RPMI7951 (cell line): ENCODE results near the gene KIAA1755. TPM values are rescaled to one million over a fixed set of nuclear protein-coding genes. Genes with fewer than 3 reads are reported as not detected.
A peak's percentile ranks its signal among the peaks of the same experiment; 100 is the strongest.

Experiments
- DNase-seq: peaks from one replicate; pipeline ENCODE4 v3.0.0-alpha.2; 2012; ENCODE audit warnings: low read depth
- total RNA-seq: library from RNA; depleted of rRNA; stranded (reverse); fragments of >200 nt; shearing (Covaris generic); gene quantifications from 2 replicates; pipeline ENCODE4 v1.2.3, GENCODE V29; 2014

The KIAA1755 gene
- total RNA-seq, 1 experiment from 2014 or later = 1.1 TPM

- DNase-seq = peak; percentile 100
These were observed 42.6 kb downstream of the KIAA1755 start for GRCh38 chr20:38217791-38218565.

- DNase-seq = no peak
These were observed 43.6 kb downstream of the KIAA1755 start for GRCh38 chr20:38216746-38217595.

- DNase-seq = no peak
These were observed 44.3 kb downstream of the KIAA1755 start for GRCh38 chr20:38216201-38216600.

DNA sequence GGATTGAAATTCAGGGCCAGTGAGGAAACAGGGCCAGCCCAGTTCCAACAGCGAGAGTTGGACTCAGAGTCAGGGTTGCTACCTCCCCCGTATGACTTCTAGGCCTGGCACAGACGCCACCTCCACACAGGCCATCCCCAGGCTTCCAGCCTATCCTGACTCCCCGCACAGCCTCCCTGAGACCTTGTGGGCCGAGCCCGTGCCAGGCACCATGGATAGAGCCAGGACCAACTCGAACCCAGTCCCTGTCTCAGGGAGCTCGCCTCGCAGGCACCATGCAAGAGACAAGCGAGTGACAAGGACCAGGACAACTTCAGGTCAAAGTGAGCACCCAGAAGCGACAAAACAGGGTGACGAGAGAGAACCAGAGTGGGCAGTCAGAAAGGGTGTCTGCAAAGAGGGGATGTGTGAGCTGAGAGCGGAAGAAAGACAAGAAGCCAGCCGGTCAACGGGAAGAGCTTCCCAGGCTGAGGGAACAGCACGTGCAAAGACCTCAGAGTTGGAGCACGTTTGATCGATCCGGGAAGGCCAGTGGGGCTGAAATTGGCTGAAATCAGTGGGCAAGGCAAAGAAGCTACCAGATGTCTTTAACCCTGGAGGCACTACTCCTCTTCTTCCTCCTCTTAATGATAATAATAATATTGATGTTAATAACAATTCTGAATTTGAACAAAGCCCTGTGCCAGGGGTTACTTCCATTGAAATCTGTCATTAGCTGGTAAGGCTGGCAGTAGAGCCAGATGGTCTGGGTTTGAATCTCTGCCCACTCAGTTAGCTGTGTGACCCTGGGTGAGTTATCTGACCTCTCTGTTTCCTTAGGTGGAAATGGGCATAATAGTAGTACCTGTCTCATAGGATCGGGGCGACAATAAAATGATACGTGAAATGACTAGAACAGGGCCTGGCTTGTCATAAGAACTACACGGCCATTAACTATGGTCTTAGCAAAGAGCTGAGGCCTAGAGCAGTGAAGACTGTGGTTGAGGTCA, 45.0 kb downstream of the KIAA1755 start:
- DNase-seq = no peak

DNA sequence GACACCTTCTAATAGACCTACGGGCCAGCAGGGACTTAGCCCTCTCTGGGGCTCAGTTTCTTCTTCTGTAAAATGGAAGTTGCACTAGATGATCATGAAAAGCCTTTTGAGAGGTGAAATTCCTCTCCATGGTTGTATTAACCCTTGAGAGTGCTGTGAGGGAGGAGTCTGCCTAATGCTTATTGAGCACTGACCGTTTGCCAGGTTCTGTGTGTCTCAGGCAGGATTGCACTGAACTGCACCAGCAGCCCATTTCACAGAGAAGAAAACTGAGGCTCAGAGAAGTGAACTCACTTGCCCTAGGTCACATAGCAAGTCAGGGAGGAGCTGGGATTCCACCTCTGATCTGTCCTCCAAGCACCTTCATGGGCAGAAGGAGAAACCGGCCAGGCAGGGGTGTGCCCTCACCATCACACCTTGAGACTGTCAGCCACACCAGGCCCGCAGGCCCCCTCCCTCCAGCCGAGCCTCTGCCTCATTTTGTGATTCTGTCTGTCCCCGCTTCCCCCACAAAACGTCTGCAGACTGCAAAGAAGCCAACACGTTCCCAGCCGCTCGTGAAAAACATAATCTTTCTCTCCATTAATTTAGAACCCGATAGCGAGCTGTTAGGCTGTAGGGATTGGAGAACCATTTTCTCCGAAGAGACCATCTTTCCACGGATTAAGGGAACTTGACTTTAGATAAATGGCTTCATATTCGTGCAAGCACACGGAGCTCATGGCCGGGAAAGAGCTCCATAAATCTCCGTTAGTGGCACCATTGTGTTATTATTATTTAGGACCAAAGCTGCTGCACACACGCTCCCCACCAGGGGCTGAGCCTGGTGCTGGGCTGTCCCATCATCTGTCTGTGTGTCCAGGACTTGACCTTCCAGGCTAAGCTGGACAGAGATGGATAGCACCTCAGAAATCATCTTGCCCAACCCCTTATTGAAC, 46.0 kb downstream of the KIAA1755 start:
- DNase-seq = no peak

DNA sequence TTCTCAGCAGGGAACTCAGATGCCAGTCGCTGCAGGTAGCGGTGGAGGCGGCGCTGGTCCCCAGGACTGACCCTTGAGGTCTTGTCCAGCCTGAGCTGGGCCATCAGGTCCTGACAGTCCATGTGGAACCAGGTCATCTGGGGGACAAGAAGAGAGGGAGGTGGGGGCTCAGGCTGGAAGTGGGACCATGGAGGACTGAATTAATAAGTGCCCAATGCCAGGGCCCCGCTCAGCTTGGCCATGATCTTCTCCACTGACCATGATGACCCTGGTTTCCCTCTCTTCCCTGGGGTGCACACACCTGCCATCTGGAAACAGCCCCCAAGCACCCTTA, 47.0 kb downstream of the KIAA1755 start:
- DNase-seq = no peak

DNA sequence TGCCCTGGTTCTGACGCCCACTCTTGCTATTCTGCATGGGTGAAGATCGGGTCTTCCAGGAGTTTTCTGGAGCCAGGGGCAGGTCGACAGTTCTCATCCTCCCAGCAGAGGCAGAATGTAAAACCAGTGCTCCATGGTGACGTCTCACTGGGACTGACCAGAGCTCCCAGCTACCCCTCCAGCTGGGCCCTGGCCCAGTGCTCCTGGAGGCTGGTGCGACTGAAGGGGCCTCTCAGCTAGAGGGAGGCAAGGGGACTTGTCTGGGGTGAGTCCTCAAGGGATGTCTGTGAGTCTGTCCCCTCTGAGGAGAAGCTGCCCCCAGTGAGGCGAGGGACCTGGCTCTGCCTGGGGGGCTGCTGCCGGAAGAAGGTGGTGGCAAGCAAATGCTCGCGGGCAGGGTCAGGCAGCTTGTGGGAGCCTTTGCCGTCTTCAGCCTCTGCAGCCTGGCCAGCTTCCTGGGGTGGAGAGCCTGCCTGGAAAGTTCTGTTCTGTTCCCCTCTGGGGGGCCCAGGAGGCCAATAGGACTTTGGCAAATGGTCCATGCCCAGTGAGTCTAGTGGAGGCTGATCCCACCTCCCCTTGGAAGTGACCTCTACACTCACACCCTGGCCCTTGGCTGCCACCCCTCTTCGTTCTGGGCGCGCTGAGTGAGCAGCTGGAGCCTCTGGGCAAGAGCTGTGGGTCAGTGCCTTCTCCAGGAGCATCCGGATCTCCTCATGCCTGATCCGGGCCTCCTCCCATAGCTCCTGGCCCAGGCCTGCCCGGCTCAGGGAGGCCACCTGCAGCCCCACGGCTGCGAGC, 47.5 kb downstream of the KIAA1755 start:
- DNase-seq = no peak

DNA sequence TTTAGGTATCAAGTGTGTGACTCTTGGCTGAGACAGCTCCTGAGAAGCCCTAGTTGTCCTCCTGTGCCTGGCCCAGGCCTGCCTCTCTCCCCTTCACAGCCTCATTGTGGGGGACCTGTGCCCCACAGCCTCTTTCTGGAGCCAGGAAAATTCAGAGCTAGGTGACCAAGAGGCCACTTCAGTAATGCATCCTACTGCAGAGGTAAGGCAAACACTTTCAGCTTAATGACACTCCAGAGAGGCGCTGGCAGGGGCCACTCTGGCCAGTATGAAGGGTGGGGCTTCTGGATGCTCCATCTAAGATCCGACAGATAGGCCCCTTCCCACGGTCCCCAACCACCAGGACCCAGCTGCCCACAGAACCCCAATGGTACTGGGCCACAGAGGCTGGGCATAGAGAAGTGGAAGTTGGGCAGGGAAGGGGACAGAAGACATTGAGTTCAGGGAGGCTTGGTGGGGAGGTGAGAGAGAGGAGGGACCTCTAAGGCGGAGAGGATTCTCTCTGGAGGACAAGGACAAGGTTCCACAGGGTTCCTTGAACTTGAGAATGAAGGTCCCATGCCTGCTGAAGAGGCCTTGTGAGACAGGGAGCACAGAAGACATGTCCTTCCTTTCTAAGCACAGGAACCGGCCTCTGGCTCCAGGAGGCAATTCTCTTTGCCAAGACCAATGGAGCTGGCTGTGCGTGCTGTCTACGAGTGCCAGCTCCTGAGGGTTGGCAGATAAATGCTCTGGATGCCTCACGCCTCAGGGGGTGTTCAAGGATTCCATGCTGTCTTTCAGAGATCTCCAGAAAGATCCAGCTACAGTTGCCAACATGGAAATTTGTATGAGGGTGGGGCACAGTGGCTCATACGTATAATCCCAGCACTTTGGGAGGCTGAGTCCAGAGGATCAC, 49.1 kb downstream of the KIAA1755 start:
- peak; percentile 63 for DNase-seq

GRCh38 chr20:38210741-38211140, 49.8 kb downstream of the KIAA1755 start:
- DNase-seq = peak; percentile 71

DNA sequence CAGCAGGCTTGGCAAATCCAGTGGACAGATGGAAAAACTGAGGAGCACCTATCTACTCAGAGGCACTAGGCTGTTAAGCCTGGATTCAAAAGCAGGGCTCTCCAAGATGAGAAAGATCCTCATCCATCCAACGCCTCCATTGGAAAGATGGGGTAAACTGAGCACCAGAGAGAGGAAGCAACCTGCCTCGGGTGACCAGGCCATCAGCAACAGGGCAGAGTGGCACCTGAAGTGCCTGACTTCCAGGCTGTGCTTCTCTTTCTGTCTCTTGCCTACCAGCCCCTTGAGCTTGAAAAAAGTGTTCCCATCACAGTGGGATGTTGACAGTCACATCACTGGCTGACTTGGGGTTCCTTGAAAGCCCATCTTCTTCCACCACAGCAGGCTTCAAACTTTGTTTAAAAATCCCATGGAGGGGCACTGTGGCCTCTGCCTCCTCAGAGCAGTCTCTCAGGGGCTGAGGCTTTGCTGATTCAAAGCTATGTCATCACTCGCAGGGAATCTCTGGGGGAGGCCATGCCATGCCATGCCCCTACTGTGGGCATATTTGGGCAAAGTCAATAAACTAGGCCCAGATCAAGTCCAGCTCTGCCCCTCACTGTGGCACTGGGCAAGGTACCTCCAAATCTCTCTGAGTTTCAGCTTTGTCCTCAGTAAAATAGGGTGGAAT, 50.7 kb downstream of the KIAA1755 start:
- peak; percentile 50 for DNase-seq

DNA sequence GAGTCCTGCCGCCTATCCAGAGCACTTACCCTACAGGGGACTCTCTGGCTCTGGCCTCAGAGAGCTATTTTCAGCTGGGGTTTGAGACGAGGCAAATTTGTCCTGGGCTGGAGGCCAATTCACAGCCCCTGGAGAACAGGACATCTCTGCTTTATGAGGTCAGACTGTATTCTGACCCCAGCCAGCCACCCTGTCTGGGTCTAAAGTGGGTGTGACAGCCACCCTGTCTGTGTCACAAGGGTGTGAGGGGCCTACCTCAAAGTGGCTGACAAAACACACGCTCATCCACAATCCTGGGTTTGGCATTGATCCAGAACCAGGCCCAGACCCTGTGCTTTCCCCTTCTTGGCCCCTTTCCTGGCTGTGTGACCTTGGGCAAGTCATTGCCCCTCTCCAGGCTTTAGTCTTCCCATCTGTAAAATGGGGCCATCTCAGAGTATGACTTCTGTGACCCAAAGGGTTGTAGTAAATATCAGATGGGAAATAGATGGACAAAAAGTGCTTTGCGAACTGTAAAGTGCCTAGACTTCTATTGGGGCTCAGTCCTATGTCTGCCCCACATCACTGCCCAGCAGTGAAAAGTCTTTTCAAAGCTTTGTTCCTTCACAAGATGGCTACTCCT, 51.4 kb downstream of the KIAA1755 start:
- DNase-seq = no peak

GRCh38 chr20:38208523-38208922, 52.0 kb downstream of the KIAA1755 start:
- DNase-seq = no peak

- DNase-seq = no peak
These were observed 52.4 kb downstream of the KIAA1755 start for GRCh38 chr20:38208088-38208487.

- DNase-seq = no peak
These were observed 52.9 kb downstream of the KIAA1755 start for GRCh38 chr20:38207621-38208020.

DNA sequence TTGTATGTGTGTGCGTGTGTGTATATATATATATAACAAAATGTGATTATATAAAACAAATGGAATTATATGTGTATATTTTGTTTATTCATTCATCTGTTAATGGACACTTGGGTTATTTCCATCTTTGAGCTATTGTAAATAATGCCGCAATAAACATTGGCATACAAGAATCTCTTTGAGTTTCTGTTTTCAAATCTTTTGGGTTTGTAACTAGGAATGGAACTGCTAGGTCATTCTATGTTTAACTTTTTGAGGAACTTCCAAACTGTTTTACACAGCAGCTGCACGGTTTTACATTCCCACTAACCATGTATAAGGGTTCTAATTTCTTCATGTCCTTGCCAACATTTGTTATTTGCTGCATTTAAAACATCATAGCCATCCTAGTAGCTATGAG, 55.5 kb downstream of the KIAA1755 start:
- DNase-seq = no peak

- no peak for DNase-seq
These were observed 56.6 kb downstream of the KIAA1755 start for GRCh38 chr20:38203981-38204357.

- no peak for DNase-seq
These were observed 57.1 kb downstream of the KIAA1755 start for GRCh38 chr20:38203337-38203980.

DNA sequence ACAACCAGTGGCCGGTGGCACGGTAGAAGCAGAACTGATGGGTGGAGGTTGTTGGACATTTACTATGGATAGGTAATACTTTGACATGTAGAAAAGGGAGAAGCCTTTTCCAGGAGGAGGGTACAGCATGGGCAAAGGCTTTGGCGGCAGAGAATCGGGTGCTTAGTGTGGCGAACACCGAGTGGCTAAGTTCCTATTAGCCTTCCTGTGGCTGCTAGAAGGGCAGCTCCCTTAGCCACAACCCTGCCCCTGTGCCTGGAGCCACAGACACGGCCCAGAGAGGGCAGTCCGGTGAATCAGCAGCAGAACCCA, 57.6 kb downstream of the KIAA1755 start:
- peak; percentile 65 for DNase-seq
